ENCODE data around the gene CSF2RB.

Gene CSF2RB

GRCh38 chr22:36981247-36981775, 67.9 kb downstream of the CSF2RB start:
- TF ChIP-seq, protein P1, sequence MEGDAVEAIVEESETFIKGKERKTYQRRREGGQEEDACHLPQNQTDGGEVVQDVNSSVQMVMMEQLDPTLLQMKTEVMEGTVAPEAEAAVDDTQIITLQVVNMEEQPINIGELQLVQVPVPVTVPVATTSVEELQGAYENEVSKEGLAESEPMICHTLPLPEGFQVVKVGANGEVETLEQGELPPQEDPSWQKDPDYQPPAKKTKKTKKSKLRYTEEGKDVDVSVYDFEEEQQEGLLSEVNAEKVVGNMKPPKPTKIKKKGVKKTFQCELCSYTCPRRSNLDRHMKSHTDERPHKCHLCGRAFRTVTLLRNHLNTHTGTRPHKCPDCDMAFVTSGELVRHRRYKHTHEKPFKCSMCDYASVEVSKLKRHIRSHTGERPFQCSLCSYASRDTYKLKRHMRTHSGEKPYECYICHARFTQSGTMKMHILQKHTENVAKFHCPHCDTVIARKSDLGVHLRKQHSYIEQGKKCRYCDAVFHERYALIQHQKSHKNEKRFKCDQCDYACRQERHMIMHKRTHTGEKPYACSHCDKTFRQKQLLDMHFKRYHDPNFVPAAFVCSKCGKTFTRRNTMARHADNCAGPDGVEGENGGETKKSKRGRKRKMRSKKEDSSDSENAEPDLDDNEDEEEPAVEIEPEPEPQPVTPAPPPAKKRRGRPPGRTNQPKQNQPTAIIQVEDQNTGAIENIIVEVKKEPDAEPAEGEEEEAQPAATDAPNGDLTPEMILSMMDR (IDR thresholded peaks at IDR 0.05; ENCODE audit: poor library complexity, severe bottlenecking): no peak
- Histone ChIP-seq H3K4me1 (ENCODE audit: insufficient read depth, poor library complexity, severe bottlenecking) (peaks cover 2% of the 10 kb centered on the region), H3K27me3 (ENCODE audit: insufficient read depth, poor library complexity, severe bottlenecking) (no peaks in the 10 kb centered on the region), H3K9me3 (ENCODE audit: severe bottlenecking) (no peaks in the 10 kb centered on the region), H3K36me3 (ENCODE audit: low read depth) (no peaks in the 10 kb centered on the region), H3K27ac (ENCODE audit: poor library complexity, severe bottlenecking) (no peak overlapping the region), H3K4me3 (ENCODE audit: severe bottlenecking) (no peak overlapping the region)
- DNase-seq (ENCODE audit: low spot score) (no peak), ATAC-seq (ENCODE audit: low read depth) (no peak)

DNA sequence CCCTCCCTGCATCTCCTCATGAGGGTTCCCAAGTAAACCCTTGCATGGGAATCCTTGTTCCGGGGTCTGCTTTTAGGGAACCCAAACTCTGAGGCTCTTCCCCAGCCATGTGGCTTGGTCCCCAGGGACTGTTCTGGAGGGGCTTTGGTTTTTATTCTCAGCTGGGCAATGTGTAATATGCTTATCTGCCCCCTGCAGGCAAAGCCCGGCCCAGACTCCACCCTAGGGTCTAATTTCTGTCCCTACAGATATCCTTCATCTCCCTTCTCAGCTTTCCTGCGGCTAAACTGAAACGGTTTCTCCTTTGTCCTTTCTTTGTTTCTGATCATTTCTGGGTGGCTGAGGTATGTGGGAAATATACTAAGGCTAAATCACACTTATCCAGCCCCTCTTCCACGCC, 68.7 kb downstream of the CSF2RB start:
- ATAC-seq (ENCODE audit: low read depth): no peak
- no peaks in the 10 kb centered on the region for H3K36me3 ChIP-seq (ENCODE audit: low read depth)

DNA sequence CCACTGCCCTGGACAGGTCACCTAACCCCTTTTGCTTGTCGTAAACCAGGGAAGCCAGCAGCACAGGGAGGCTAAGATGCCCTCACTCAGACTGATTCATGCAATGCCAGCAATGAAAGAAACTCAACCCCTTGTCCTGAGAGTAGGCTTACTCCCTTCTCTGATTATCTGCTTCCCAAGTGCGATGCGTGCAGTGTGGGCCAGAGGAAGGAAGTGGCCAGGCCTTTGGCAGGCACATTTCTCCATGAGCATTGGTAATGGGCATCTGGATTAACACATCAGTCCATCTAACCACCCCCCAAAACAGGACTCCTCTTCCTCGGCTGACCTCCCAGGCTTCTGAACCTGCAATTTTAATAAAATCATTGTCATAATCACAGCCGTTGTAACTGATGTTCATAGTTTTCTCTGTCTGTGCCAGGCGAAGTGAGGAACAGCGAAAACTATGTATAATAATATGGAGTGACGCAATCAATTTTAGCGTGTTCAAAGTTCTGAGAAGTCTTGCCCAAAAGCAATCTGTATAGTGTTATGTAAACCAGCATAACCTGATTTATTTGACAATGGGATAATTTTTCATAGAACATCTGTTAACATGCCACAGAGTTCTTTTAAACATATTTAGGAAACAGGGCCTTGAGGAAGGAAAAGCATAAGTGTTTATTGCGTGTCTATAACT, 71.9 kb downstream of the CSF2RB start:
- DNase-seq (ENCODE audit: low spot score) (no peak), ATAC-seq (ENCODE audit: low read depth) (no peak)
- Histone ChIP-seq H3K9me3 (ENCODE audit: severe bottlenecking) (no peaks in the 10 kb centered on the region), H3K27ac (ENCODE audit: poor library complexity, severe bottlenecking) (no peak overlapping the region), H3K4me3 (ENCODE audit: severe bottlenecking) (no peak overlapping the region), H3K27me3 (ENCODE audit: insufficient read depth, poor library complexity, severe bottlenecking) (no peaks in the 10 kb centered on the region), H3K36me3 (ENCODE audit: low read depth) (no peaks in the 10 kb centered on the region), H3K4me1 (ENCODE audit: insufficient read depth, poor library complexity, severe bottlenecking) (no peaks in the 10 kb centered on the region)
- TF ChIP-seq, protein P1 (IDR thresholded peaks at IDR 0.05; ENCODE audit: poor library complexity, severe bottlenecking): no peak

More for the DNA sequence above, 68.7 kb downstream of the CSF2RB start:
- no peaks in the 10 kb centered on the region for H3K27me3 ChIP-seq (ENCODE audit: insufficient read depth, poor library complexity, severe bottlenecking)
- H3K27ac ChIP-seq (ENCODE audit: poor library complexity, severe bottlenecking): no peak overlapping the region
- no peak overlapping the region for H3K4me3 ChIP-seq (ENCODE audit: severe bottlenecking)
- no peaks in the 10 kb centered on the region for H3K9me3 ChIP-seq (ENCODE audit: severe bottlenecking)
- TF ChIP-seq, protein P1 (IDR thresholded peaks at IDR 0.05; ENCODE audit: poor library complexity, severe bottlenecking): no peak
- peaks cover 2% of the 10 kb centered on the region for H3K4me1 ChIP-seq (ENCODE audit: insufficient read depth, poor library complexity, severe bottlenecking)
- no peak for DNase-seq (ENCODE audit: low spot score)

- DNase-seq (ENCODE audit: low spot score) (no peak), ATAC-seq (ENCODE audit: low read depth) (no peak)
- Histone ChIP-seq H3K36me3 (ENCODE audit: low read depth) (no peaks in the 10 kb centered on the region), H3K27ac (ENCODE audit: poor library complexity, severe bottlenecking) (no peak overlapping the region), H3K9me3 (ENCODE audit: severe bottlenecking) (no peaks in the 10 kb centered on the region), H3K4me1 (ENCODE audit: insufficient read depth, poor library complexity, severe bottlenecking) (no peaks in the 10 kb centered on the region), H3K4me3 (ENCODE audit: severe bottlenecking) (no peak overlapping the region), H3K27me3 (ENCODE audit: insufficient read depth, poor library complexity, severe bottlenecking) (no peaks in the 10 kb centered on the region)
- TF ChIP-seq, protein P1 (IDR thresholded peaks at IDR 0.05; ENCODE audit: poor library complexity, severe bottlenecking): peak; percentile 47
These were observed 72.9 kb downstream of the CSF2RB start for GRCh38 chr22:36986242-36986821.
